Globus pallidus (tissue), 1 donor: ENCODE measurements around the gene KLHL14.
"Not testable (repeated sequence)": the region's sequence is repeated elsewhere in the genome, so short reads cannot be mapped to it uniquely, and the experiment has no call there.

Experiments used
- DNase-seq: peaks from one replicate; pipeline ENCODE4 v3.0.0-alpha.2; 2015; ENCODE audit warnings: low spot score

KLHL14 gene

GRCh38 chr18:32714571-32715148, 58.2 kb downstream of the KLHL14 start:
- DNase-seq, result peak; percentile 54

GRCh38 chr18:32712860-32713259, 60.0 kb downstream of the KLHL14 start:
- DNase-seq, result no peak

GRCh38 chr18:32711862-32712261, 61.0 kb downstream of the KLHL14 start:
- no peak for DNase-seq

- DNase-seq, result no peak
Observed at GRCh38 chr18:32707586-32707985, 65.2 kb downstream of the KLHL14 start.

DNA sequence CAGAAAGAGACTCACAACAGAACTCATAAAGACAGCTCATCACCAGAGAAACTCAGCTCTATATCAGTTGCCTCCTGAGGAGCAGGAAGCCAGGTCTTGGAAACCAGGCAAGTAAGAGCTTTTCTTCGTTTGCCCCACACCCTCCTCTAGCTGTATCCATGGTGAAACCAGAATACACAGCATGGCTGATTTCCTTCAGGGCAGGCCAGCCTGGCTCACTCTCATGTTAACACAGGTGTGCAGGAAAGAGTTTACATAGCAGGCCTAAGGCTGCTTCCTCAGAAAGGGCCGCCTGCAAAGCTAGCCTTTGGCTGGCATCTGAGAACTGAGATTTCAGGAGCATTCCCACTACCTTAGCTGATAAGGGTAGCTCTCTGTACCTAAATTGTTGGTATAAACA, 65.7 kb downstream of the KLHL14 start:
- DNase-seq, result no peak

GRCh38 chr18:32701313-32701712, 71.5 kb downstream of the KLHL14 start:
- peak; percentile 3 for DNase-seq

- DNase-seq, result no peak
Observed at GRCh38 chr18:32698153-32698552, 74.7 kb downstream of the KLHL14 start.

DNA sequence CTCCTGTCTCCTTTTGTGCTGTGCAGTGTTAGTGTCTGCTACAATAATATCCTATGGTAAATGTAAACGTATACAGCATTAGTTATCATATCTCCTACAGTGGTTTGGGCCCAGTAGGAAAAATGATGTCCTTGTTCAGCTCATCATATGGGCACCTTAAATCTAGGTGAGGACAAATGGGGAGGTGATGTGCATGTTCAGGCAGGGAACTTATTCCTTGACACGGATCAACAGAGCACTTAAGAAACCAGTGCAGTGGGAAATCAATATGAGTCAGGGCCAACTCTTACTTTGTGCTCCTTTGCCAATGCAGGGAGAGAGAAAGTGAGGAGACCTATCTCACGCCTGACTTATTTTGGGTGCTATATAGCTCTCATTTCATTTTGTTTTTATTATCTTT, 76.4 kb downstream of the KLHL14 start:
- DNase-seq, result no peak

GRCh38 chr18:32695534-32695933, 77.3 kb downstream of the KLHL14 start:
- DNase-seq, result no peak

GRCh38 chr18:32688821-32689220, 84.0 kb downstream of the KLHL14 start:
- DNase-seq, result no peak

DNA sequence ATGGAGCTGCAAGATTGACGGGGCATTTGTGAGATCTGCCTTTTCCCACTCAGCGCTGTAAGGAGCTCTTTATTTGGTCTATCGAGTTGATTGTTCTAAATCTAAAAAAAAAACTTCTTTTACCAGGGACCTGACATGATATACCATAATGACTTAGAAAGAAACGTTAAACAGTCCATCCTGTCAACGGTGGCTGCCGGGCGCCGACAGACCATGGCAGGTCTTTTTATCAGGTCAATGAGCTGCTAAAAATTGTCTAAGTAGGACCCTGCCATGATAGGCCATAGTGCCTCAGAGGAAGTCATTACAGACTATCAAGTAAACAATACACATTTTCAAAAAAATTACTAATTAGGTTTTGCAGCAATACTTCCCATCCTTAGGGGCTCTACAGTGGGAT, 87.9 kb downstream of the KLHL14 start:
- no peak for DNase-seq

- DNase-seq, result no peak
Observed at GRCh38 chr18:32684096-32684495, 88.7 kb downstream of the KLHL14 start.

DNA sequence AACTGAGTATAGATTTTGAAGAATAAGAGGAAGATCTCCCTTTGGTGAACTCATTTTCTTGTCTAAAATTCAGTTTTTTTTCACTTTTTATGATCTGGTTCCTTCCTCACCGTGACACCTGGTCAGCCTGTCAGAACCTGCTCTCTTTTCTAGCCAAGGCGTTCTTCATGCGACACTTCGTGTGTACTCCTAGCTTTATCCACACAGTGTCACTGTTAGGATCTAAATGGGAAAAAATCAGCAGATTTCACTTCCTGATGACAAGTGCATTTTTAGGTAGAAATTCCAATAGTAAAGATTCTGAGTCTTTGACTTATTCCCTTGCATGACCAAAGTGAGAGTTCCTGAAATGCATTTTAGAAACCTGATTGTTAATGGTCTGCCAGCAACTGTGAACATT, 89.8 kb downstream of the KLHL14 start:
- no peak for DNase-seq

DNA sequence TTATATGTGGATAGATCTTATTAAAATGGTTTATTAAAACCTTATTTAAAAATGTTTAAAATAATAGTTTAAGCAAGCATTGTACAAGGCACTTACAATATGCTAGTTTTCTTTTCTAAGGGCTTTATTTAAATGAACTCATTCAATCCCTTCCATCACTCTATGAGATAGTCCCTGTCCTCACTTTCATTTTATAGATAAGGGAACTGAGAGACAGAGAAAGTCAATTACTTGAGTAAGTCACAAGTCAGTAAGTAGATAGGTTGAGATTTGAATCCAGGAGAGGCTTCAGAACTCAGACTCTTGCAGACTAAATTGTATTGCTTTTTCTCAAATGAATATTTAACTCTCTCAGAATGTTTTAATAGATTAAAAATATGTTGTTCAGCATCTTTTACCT, 95.2 kb downstream of the KLHL14 start:
- DNase-seq, result no peak

DNA sequence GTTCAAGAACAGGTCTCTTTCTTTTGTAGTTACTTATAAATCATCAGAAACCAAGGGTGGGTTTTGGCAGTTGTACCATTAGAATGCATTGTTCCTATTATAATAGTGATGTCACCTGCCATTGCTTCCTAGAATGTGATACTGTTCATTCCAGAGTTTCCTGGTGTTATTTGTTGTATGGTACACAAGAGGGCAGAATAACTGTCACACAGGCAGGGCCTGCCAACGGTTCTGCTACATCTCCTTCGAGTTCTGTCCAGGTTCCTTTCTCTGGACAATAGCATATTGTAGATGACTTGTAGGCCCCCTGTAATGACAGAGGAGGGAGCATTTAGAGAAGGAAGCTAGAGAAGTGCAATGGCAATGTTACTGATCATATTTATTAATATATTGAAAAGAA, 98.3 kb downstream of the KLHL14 start:
- peak; percentile 6 for DNase-seq

- DNase-seq, result no peak
Observed at GRCh38 chr18:32672398-32672797, 100.4 kb downstream of the KLHL14 start.

- no peak for DNase-seq
Observed at GRCh38 chr18:32670727-32671126, 102.1 kb downstream of the KLHL14 start.

DNA sequence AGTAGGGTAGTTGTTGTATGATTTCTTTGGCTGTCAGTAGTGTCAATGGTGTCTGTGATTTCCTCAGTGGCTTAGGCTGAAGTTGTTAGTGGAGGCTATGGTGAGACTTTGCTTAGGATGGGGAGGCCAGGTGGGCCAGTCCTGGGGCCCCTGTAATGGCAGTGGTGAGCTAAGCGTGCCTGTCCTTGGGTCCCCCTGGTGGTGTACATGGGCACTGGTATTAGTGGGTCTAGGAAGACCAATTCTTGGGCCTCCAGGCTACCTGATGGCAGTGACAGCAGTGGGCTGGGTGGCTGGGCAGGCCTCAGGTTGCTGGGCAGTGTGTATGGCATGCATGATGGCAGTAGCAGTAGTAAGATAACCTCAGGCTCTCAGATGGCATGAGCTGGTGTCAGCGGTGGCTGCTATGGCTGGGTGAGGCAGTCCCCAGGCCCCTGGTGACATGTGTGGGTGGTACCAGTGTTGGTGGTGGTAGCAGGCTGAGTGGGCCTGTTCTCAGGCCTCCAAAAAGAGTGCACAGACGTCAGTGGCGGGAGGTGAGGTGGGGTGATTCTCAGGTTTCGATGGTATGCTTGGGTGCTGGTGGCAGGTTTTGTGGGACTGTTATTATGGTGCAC, 103.2 kb downstream of the KLHL14 start:
- no peak for DNase-seq

DNA sequence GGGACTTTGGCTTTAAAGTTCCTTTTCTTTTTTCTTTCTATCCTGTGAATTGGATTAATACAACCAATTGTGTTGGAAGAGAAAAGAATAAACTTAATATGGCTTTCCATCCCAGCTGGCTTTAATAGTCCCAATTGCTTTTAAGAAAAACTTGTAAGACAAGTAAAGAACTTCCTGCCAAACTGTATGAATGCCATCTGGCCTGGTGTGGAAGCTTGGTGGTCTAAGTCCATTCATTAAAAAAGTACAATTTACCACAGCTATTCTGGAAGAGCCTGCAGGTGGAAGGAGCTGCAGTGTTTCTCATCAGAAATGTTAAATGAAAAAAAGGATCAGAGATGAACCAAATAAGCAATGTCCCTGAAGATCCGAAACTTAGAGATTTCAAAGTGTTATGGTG, 103.9 kb downstream of the KLHL14 start:
- DNase-seq, result no peak

- DNase-seq, result no peak
Observed at GRCh38 chr18:32661486-32662299, 111.1 kb downstream of the KLHL14 start.

DNA sequence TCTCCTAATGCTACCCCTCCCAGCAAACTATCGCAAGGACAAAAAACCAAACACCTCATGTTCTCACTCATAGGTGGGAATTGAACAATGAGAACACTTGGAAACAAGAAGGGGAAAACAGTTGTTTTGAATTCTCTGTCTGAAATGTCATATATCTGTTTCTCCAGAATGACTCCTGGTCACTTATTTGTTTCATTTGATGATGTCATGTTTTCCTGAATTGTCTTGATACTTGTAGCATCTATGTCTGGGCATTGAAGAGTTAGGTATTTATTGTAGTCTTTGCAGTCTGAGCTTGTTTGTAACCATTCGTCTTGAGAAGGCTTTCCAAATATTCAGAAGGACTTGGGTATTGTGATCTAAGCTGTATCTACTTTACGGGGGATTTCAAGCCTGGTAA, 118.3 kb downstream of the KLHL14 start:
- DNase-seq, result not testable (repeated sequence)

DNA sequence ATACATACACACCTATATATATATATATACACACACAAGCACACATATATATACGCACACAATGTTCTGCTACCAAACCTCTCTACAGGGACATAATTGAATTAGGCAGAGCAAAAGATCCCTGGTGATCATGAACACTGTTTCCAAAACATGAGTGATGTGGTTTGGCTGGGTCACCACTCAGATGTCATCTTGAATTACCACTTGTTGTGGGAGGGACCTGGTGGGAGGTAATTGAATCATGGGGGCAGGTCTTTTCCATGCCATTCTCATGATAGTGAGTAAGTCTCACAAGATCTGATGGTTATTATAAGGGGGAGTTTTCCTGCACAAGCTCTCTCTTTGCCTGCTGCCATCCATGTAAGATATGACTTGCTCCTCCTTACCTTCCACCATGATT, 135.2 kb downstream of the KLHL14 start:
- not testable (repeated sequence) for DNase-seq

DNA sequence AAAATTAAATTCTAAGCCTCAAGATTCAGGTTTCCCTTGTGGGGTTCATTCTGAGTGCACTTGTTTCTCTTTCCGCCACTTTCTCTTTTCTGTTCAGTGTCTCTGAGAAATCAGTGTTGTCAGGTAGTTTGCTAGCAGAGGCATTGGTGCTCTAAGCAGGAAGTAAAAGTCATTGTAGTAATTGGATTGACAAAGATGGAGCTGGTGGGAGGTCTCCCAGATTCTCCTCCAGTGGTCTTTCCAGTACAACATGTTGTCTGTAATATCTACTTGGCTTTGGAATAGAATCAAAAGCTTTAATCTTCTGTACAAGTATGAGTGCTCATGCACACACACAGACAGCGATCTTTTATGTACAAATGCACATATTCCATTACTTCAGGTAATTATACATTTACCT, 135.6 kb downstream of the KLHL14 start:
- no peak for DNase-seq
